GM12872 (cell line): Measurements from ENCODE around the gene ZFYVE9.
A peak's percentile ranks its signal among the peaks of the same experiment; 100 is the strongest.

ENCODE experiments used
- CTCF ChIP-seq: IDR thresholded peaks from 3 replicates; pipeline ENCODE4 v1.5.1; 2011; ENCODE audit warnings: low read depth, mild to moderate bottlenecking, low read length, moderate library complexity; ENCODE audit not compliant: insufficient read depth

Gene ZFYVE9

GRCh38 chr1:52268372-52268771 is 126.5 kb downstream of the ZFYVE9 start:
- TF ChIP-seq CTCF = no peak

GRCh38 chr1:52281518-52281917 is 139.6 kb downstream of the ZFYVE9 start:
- TF ChIP-seq CTCF = no peak

GRCh38 chr1:52288286-52288685 is 146.4 kb downstream of the ZFYVE9 start:
- TF ChIP-seq CTCF = no peak

- TF ChIP-seq CTCF = no peak
Observed at GRCh38 chr1:52294580-52294979, 152.7 kb downstream of the ZFYVE9 start.

GRCh38 chr1:52296345-52296744 is 154.5 kb downstream of the ZFYVE9 start:
- TF ChIP-seq CTCF = peak; percentile 67

- no peak for TF ChIP-seq CTCF
Observed at GRCh38 chr1:52305417-52306226, 163.7 kb downstream of the ZFYVE9 start.

- no peak for TF ChIP-seq CTCF
Observed at GRCh38 chr1:52306227-52307006, 164.5 kb downstream of the ZFYVE9 start.
